Hindlimb muscle (tissue), 1 donor: ENCODE measurements around the gene CLASP2. TPM values are rescaled to one million over a fixed set of nuclear protein-coding genes. Genes with fewer than 3 reads are reported as not detected.
"Not testable (repeated sequence)": the region's sequence is repeated elsewhere in the genome, so short reads cannot be mapped to it uniquely, and the experiment has no call there.

ENCODE experiments used
- DNase-seq: peaks from one replicate; pipeline ENCODE4 v3.0.0-alpha.2; 2013
- polyA plus RNA-seq: library from polyadenylated mRNA; unstranded; fragments of 120-200 nt; gene quantifications from one replicate; pipeline ENCODE4 v1.2.1, GENCODE V29; 2013; ENCODE audit not compliant: insufficient read length

The CLASP2 gene
- polyA plus RNA-seq: 49.0 TPM

- DNase-seq: peak; percentile 92
Measured at GRCh38 chr3:33717866-33718594, at the start of gene CLASP2. TSS of gene CLASP2 (minus strand) at chr3:33718254. CDS start at chr3:33718002, 252 bp downstream.

- DNase-seq: no peak
Measured at GRCh38 chr3:33758864-33759263, 40.8 kb upstream of the CLASP2 start.

GRCh38 chr3:33758281-33758680 lies 40.2 kb upstream of the CLASP2 start:
- DNase-seq: no peak

- DNase-seq: not testable (repeated sequence)
Measured at GRCh38 chr3:33754391-33754790, 36.3 kb upstream of the CLASP2 start.

GRCh38 chr3:33751336-33751735 lies 33.3 kb upstream of the CLASP2 start:
- no peak for DNase-seq

- no peak for DNase-seq
Measured at GRCh38 chr3:33750211-33750548, 32.1 kb upstream of the CLASP2 start.

- no peak for DNase-seq
Measured at GRCh38 chr3:33749546-33750210, 31.6 kb upstream of the CLASP2 start.

- no peak for DNase-seq
Measured at GRCh38 chr3:33746416-33747116, 28.5 kb upstream of the CLASP2 start.

- DNase-seq: no peak
Measured at GRCh38 chr3:33737146-33737545, 19.1 kb upstream of the CLASP2 start.

GRCh38 chr3:33732394-33732793 lies 14.3 kb upstream of the CLASP2 start:
- no peak for DNase-seq

- no peak for DNase-seq
Measured at GRCh38 chr3:33729993-33730392, 11.9 kb upstream of the CLASP2 start.

- DNase-seq: no peak
Measured at GRCh38 chr3:33724256-33724655, 6.2 kb upstream of the CLASP2 start.

- peak; percentile 8 for DNase-seq
Measured at GRCh38 chr3:33722626-33723370, 4.7 kb upstream of the CLASP2 start.

- no peak for DNase-seq
Measured at GRCh38 chr3:33722191-33722590, 4.1 kb upstream of the CLASP2 start.

GRCh38 chr3:33718595-33718907 lies 497 bp upstream of the CLASP2 start:
- no peak for DNase-seq

- peak; percentile 71 for DNase-seq
Measured at GRCh38 chr3:33717616-33717865, 513 bp downstream of the CLASP2 start.

- no peak for DNase-seq
Measured at GRCh38 chr3:33716227-33716626, 1.8 kb downstream of the CLASP2 start.

- DNase-seq: no peak
Measured at GRCh38 chr3:33711100-33711499, 7.0 kb downstream of the CLASP2 start.

- no peak for DNase-seq
Measured at GRCh38 chr3:33706056-33706455, 12.0 kb downstream of the CLASP2 start.

GRCh38 chr3:33704891-33705290 lies 13.2 kb downstream of the CLASP2 start:
- DNase-seq: no peak

GRCh38 chr3:33699275-33699674 lies 18.8 kb downstream of the CLASP2 start:
- no peak for DNase-seq

- DNase-seq: no peak
Measured at GRCh38 chr3:33694944-33695343, 23.1 kb downstream of the CLASP2 start.

- DNase-seq: no peak
Measured at GRCh38 chr3:33690341-33690740, 27.7 kb downstream of the CLASP2 start.
